Fibroblast of gingiva (primary cell): ENCODE measurements around the gene SLITRK4.

Source experiments
- DNase-seq: peaks from one replicate; pipeline ENCODE4 v3.0.0-alpha.2; 2011; ENCODE audit warnings: low read depth

Gene SLITRK4

GRCh38 chrX:143635915-143636314, at the start of gene SLITRK4:
SLITRK4 (minus strand) TSS chrX:143636101; CDS start chrX:143631108, 4,993 bp downstream.
- DNase-seq = no peak

- DNase-seq = no peak
Observed at GRCh38 chrX:143683486-143683885, 47.6 kb upstream of the SLITRK4 start.

GRCh38 chrX:143674926-143675325, 39.0 kb upstream of the SLITRK4 start:
- no peak for DNase-seq

- no peak for DNase-seq
Observed at GRCh38 chrX:143669395-143669794, 33.5 kb upstream of the SLITRK4 start.

- DNase-seq = no peak
Observed at GRCh38 chrX:143664302-143664701, 28.4 kb upstream of the SLITRK4 start.

GRCh38 chrX:143663755-143664154, 27.9 kb upstream of the SLITRK4 start:
- no peak for DNase-seq

- no peak for DNase-seq
Observed at GRCh38 chrX:143661286-143661685, 25.4 kb upstream of the SLITRK4 start.

GRCh38 chrX:143648705-143649104, 12.8 kb upstream of the SLITRK4 start:
- no peak for DNase-seq

GRCh38 chrX:143642426-143642825, 6.5 kb upstream of the SLITRK4 start:
- DNase-seq = no peak

GRCh38 chrX:143636831-143637230, 930 bp upstream of the SLITRK4 start:
- no peak for DNase-seq

GRCh38 chrX:143634663-143635455, 1.0 kb downstream of the SLITRK4 start:
- no peak for DNase-seq

GRCh38 chrX:143634309-143634662, 1.6 kb downstream of the SLITRK4 start:
- DNase-seq = no peak

- no peak for DNase-seq
Observed at GRCh38 chrX:143633461-143634308, 2.2 kb downstream of the SLITRK4 start.

- DNase-seq = no peak
Observed at GRCh38 chrX:143632625-143633410, 3.1 kb downstream of the SLITRK4 start.

GRCh38 chrX:143623657-143624056, 12.2 kb downstream of the SLITRK4 start:
- DNase-seq = no peak

GRCh38 chrX:143621276-143621675, 14.6 kb downstream of the SLITRK4 start:
- DNase-seq = no peak

- DNase-seq = no peak
Observed at GRCh38 chrX:143615851-143616250, 20.1 kb downstream of the SLITRK4 start.

GRCh38 chrX:143601809-143602208, 34.1 kb downstream of the SLITRK4 start:
- no peak for DNase-seq

GRCh38 chrX:143581240-143581639, 54.7 kb downstream of the SLITRK4 start:
- DNase-seq = no peak

- no peak for DNase-seq
Observed at GRCh38 chrX:143580266-143580665, 55.6 kb downstream of the SLITRK4 start.
